Renal pelvis (tissue), 4 donors: Measurements from ENCODE around the gene TRIOBP. TPM values are rescaled to one million over a fixed set of nuclear protein-coding genes. Genes with fewer than 3 reads are reported as not detected.

Source experiments
- DNase-seq: peaks from one replicate; pipeline ENCODE4 v3.0.0-alpha.2; 2013
- polyA plus RNA-seq, 3 donors: library from polyadenylated mRNA; unstranded; fragments of 120-200 nt; gene quantifications; one replicate each; pipeline ENCODE4 v1.2.1, GENCODE V29; 2013; ENCODE audit not compliant: insufficient read length in 3 of 3

The TRIOBP gene
- polyA plus RNA-seq, 3 donors, result 65.9 to 85.7 (median 77.1) TPM

DNA sequence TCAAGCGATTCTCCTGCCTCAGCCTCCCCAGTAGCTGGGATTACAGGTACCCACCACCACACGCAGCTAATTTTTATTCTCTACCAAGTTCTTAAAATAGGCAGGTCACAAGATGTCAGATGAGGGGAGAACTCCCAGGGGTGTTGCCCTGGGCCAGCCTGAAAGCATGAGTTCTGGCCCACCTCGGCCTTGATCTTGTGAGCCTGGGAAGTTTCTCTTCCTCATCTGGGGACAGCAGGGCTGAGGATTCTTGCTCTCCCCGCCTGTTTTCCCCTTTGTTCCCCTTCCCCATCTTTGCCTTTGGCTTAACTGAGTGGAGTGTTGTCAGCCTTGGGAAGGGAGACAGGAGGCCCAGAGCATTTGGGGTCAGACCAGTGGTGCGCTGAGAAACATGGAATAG, 34.8 kb upstream of the TRIOBP start:
- no peak for DNase-seq

- no peak for DNase-seq
These were observed 33.2 kb upstream of the TRIOBP start for GRCh38 chr22:37663521-37664140.

GRCh38 chr22:37664249-37665101, 32.4 kb upstream of the TRIOBP start:
- no peak for DNase-seq

GRCh38 chr22:37665487-37665886, 31.4 kb upstream of the TRIOBP start:
- no peak for DNase-seq

DNA sequence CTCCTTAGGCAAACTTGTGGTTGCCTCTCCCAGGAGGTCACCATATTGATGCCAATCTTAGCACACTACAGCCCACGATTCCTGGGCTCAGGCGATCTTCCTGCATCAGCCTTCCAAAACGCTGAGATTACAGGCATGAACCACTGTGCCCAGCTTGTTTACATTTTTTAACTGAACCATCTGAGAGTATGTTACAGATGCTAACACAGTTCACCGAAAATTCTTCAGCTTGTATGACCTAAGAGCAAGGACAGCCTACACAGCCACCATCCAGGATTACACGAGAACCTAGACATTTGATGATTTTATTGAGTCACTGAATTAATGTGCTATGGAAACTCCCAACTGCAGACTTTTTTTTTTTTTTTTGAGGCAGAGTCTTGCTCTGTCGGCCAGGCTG, 27.3 kb upstream of the TRIOBP start:
- DNase-seq, result no peak

GRCh38 chr22:37672206-37672919, 24.5 kb upstream of the TRIOBP start:
- DNase-seq, result no peak

DNA sequence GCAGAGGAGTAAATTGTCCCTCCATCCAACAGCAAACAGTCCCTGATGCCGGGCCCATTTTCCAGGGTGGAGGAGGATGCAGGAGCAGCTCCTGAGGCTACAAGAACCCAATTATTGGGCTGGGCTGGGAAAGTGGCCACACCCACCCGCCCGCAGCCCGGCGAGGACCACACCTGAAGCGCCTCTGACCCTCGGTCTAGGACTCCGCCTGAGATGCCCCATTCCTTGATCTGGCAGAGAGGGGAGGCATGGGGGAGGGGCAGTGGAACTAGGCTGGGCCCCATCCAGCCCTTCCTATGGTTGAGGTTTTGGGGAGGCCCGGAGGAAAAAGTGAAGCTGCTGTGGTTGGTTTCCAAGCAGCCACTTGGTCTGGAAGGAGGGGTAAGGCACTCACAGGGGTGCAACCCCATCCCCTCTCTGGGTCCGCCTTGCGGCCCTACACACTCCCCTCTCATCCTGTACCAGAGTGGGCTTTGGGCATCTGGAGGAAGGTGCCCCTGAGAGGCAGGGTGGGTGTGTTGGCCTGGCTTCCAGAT, 23.9 kb upstream of the TRIOBP start:
- DNase-seq, result no peak

- no peak for DNase-seq
These were observed 22.6 kb upstream of the TRIOBP start for GRCh38 chr22:37674248-37674647.

GRCh38 chr22:37674951-37675929, 21.6 kb upstream of the TRIOBP start, which contains the start of gene LGALS1:
TSS of gene LGALS1 (plus strand) at chr22:37675636. CDS start at chr22:37675703, 67 bp downstream.
- peak; percentile 86 for DNase-seq

DNA sequence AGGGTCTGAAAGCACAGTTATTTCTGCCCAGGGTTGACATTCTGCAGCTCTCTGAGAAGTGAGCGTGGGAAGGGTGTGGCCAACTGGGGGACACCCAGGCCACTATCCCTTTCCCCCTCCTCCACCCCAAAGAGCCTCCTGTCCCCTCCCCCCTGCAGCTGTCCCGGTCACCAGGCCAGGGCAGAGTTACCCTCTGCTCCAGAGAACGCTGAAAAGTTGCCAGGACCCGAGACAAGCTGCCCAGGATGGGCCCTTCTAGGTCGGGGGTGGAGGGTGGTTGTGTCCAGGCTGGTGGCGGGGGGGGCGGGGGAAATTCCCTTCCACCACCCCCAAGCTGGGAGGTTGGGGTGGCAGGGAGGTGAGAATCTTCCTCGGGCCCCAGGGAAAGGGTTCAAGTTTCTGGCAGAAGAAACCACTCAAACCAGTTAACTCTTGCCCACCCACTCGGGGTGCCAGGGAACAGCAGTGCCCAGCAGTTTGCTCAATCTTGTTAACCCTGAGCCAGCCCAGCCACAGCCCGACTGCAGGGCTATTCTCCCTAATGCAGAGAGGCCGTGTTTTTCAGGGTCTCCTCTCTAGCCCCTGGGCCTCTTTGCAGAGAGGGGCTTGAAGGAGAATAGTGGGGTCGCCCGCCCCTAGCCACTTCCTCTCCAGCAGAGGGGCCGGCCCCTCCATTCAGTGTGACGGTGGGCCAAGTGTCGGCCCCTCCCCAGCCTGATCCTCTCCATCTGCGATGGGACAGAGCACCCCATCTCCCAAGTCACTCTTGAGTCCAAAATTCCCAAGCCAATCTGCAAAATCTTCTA, 20.7 kb upstream of the TRIOBP start:
- DNase-seq, result no peak

DNA sequence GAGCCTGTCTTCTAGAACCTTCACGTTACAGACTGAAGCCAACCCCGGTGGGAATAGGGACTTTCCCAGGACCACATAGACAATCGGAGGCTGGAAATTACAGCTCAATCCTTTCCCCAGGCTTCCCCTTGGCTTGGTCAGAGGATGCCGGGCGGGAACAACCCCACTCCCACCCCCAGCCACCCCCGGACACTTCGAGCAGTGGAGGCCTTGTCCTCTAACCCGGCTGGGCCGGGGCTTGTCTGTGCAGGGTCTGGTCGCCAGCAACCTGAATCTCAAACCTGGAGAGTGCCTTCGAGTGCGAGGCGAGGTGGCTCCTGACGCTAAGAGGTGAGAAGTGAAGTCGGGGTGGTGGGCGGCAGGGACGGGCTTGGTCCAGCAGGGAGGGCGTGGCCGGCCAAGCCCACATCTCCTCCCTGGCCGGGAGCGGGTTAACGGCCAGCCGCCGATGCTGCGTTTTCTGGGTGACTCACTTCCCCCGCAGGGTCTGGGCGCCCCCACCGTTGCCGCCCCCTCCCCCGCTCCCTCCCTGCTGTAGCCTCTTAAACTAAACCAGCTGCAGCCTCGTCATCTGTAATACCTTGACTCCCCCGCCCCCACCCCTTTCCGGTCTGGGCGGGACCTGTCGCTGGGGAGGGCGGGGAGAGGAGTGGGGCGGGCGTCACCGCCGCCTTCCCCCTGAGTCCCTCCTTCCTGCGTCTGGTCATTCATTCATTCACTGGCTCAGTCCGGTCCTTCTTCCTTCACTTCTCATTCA, 19.9 kb upstream of the TRIOBP start:
- peak; percentile 91 for DNase-seq

DNA sequence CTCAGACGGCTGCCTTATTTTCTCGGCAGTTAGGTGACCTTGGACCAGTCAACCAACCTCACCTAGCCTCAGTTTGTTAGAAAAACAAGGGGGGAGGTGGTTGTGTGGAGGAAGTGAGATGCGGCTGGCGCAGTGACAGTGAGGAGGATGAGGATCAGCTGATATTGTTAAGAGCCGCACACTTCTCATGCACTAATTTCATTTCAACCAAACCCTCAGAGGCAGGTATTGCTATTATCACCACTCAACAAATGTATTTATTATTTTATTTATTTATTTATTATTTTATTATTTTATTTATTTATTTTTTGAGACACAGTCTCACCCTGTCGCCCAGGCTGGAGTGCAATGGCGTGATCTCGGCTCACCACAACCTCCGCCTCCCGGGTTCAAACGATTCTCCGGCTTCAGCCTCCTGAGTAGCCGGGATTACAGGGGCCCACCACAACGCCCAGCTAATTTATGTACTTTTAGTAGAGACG, 19.3 kb upstream of the TRIOBP start:
- no peak for DNase-seq

DNA sequence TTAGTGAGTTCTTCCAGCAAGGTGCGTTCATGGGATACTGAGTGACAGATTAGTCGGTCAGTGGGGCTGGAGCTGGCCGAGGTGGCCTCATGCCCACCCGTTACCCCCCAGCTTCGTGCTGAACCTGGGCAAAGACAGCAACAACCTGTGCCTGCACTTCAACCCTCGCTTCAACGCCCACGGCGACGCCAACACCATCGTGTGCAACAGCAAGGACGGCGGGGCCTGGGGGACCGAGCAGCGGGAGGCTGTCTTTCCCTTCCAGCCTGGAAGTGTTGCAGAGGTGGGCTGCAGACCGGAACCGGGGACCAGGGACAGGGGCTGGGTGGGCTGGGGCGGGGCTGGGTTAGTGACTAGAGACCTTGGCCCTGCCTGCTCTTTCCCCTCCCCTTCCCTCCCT, 18.5 kb upstream of the TRIOBP start:
- DNase-seq, result no peak

DNA sequence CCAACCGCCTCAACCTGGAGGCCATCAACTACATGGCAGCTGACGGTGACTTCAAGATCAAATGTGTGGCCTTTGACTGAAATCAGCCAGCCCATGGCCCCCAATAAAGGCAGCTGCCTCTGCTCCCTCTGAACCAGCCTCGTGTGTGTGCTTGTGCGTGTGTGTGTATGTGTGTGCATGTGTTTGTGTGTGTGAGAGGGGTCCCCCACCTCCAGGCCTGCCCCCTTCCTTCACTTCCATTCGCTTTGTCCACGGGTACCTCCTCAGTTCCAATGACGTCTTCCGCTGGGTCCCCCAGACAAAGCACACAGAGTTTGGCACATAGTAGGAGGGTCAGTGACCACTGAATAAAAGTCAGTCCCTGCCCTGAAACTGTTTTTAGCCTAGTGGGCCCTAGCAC, 17.2 kb upstream of the TRIOBP start:
- DNase-seq, result no peak

GRCh38 chr22:37680191-37680851, 16.5 kb upstream of the TRIOBP start:
- no peak for DNase-seq

DNA sequence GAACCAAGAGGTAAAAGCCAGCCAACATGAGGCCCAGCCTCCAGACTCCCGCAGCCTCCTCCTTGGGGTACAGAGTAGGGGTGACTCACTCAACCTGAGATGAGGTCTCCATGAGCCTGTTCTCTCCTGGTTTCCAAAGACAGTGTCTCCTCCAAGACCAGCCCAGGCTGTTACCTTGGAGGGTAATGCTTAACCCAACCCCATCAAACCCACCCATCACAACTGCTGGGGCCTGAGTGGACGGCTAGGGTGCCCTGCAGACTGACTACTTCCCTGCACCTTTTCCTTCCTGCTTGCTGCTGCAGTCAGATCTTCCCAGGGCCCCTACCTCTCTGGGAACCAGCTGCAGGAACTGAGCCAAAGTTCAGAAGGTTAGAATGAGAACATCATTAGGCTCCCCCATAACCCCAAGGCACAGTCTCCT, 15.8 kb upstream of the TRIOBP start:
- no peak for DNase-seq

GRCh38 chr22:37681556-37682049, 15.2 kb upstream of the TRIOBP start:
- DNase-seq, result no peak

- no peak for DNase-seq
These were observed 11.8 kb upstream of the TRIOBP start for GRCh38 chr22:37684803-37685615.
